Activated CD4-positive, alpha-beta T cell treated with anti-CD3 and anti-CD28 coated beads, Interleukin-2, amount 50 U/mL, for 48 hours (primary cell): ENCODE data around the gene FAR2.
A peak's percentile ranks its signal among the peaks of the same experiment; 100 is the strongest.
"Not testable (repeated sequence)": the region's sequence is repeated elsewhere in the genome, so short reads cannot be mapped to it uniquely, and the experiment has no call there.

Source experiments
- DNase-seq, 2 experiments: peaks; one replicate each; pipeline ENCODE4 v3.0.0-alpha.2; 2020

Gene FAR2

DNA sequence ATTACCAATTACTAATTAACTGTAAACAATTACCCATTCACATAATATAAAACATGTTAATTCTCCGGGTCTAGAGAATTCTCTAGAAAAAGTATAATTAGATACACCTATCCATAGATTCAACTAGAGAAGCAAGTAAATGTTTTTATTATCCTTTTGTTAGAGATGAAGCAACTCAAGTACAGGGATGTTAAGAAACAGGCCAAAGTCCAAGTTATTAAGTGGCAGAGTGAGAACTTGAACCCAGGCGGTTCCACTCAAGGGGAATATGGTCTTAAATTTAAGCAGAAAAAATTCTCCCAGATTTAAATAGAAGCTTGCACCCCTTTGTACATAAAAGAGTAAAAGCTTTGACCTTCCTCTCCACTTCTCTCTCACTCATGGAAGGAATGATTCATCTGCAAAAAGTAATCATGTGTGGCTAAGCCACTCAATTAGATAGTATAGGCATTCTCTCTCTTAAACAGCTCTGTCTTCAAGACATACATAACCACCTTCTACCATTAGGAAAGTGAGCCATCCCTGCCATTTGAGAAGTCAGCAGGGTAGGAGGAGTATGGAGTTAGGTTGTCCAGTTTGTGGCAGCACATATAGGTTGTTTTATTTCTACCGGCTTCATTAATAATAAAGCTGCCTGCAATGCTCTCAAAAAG lies 197.8 kb downstream of the FAR2 start:
- DNase-seq: no peak

DNA sequence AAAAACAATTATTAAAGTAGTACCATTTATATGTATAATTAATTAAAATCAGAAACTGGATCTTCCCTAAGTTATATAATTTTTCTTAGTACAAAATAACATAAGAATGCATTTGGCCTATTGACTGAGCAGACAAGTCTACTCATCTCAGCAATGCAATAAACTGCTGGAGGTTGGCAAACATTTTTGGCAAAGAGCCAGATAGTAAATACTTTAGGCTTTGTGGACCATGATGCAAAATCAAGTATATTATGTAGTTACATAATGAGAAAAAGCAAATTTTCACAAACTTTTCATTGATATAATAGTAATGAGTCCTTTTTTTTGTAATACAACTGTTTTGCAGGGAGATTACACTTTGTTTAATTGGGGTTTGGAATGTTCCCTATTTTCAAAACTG lies 201.0 kb downstream of the FAR2 start:
- no peak for DNase-seq

DNA sequence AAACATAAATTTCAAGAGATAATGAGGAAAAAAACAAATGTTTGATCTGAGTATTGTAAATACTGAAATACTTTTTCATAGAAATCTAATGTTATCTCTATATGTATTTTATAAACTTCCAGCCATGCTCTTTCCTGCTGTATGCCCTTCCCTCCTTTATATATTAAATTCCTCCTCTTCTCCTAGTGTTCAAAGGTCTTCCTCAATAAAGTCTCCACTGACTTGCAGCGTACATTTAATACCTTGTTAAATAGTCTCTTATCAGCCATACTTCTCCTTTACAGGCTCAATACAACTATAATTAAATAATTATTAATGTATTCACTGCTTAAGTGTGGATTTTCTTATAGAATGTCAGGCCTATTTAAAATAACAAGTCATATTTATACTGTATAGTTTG lies 205.9 kb downstream of the FAR2 start:
- DNase-seq: no peak

DNA sequence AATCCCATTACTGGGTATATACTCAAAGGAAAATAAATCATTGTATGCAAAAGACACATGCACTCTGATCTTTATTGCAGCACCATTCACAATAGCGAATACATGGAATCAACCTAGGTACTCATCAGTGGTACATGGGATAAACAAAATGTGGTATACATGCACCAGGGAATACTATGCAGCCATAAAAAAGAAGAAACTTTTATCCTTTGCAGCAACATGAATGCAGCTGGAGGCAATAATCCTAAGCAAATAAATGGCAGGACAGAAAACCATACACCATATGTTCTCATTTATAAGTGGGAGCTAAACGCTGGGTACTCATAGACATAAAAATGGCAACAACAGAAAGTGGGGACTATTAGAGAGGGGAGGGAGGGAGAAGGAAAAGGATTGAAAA lies 216.0 kb downstream of the FAR2 start:
- no peak for DNase-seq

DNA sequence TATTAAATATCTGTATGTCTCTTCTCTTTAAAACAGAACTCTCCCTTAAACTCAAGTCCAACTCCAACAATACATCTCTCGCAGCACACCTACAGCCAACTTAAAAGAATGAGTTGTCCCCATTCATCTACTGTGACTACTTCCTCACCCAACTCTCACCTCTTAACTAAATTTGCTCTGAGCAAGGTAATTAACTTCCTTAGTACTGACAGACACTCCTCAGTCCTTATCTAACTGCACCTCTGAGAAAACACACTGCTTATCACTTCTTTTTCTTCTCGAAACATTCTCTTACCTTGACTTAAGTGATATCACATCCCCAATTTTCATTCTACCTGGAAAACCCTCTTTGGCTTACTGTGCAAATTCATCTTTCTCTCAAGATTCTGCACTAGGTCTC lies 224.9 kb downstream of the FAR2 start:
- DNase-seq: no peak

DNA sequence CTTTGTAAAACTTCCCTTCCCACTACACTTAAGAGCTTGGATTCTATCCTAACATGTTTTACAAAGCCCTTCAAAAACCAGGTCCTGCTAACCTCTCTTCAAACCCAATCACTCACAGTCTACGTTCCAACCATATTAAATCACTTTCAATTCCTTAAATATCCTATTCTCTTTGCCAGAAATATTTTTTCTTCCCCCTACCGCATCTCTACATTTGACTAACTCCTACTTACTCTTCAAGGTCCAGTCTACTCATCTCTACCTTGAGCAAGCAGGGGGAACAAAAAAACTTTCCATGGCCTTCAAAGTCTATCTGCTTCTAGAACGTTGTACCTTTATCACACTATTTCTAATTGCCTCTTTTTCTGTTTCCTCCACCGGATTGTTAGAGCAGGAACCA lies 225.8 kb downstream of the FAR2 start:
- no peak for DNase-seq

DNA sequence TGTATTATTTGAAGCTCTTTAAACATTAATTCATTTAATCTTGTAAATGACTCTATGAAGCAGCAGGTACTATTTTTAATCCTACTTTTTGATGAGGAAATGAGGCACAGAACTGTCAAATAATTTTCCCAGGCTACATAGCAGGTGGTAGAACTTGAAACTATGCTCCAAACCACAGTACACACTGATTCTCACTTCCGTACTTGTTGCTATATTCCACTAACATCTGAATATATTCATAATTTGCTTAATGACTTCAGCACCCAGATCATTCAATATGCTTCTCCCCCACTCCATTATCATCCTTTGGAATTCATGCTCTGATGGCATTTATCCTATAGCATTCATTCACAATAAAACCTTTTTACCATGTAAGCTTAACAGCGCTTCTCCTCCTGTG lies 227.0 kb downstream of the FAR2 start:
- no peak for DNase-seq

DNA sequence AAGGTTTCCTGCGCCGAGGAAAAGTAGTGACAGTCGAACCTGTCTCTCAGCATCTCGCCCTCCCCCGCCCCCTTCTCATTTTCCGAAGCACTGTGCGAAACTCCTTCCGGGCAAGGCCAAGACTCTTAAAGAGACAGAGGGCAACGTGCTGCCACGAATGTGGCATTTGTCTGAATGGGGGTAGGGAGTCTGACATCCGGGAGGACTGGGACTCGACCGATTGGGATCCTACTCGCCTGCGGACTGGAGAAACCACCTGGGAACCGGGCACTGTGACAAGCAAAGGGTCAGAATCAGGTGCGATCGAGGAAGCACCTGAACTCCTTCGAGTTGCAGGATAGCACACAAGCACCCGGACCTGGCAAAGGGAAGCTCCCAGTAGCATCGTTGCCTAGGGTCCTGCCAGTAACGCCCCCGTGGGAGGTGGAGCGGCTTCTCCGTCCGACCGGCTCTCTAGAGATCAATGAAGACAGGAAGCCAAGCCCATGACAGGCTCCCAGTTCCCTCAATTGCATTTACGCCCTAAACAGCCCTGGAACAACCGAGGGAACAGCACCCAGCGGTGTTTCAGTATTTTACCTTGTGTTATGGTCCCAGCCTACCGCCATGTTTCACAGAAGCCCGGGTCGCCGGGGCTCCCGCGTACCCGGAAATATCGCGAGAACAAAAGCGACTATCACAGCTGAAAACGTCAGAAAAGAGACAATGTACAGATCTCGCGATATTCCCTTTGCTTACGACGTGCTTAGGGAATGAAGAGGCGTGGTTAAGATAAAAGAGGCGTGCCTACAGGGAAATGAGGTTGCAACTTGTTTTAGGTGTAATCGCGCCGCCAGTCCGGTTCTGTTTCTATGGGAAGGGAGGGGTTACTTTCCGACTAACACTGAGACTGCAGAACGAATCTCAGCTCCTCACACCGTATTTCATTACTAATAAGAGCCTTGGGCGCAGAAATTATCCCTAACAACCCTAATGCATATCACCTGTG lies 231.8 kb downstream of the FAR2 start, which contains the start of gene ERGIC2:
Gene ERGIC2 (minus strand): TSS at position 637 of the 988 bp plus-strand sequence. CDS start 9,539 bp downstream, outside the sequence.
- DNase-seq: peak; percentile 86 to 87

DNA sequence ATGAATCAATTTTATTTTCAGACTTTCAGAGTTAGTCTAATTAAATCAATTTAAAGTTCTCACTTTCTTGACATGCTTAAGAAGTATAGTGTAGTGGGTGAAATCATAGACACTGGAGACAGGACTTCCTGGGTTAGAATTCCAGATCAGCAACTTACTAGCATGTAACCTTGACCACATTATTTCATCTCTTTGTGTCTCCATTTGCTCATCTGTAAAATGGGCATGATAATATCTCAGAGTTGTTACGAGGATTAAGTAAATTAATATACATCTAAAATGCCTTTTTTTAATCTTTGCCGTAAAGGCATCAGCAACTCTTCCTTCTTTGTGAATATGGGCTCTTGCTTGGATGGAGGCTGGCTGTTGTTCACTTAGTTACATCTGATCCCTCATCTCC lies 233.2 kb downstream of the FAR2 start:
- DNase-seq: no peak

DNA sequence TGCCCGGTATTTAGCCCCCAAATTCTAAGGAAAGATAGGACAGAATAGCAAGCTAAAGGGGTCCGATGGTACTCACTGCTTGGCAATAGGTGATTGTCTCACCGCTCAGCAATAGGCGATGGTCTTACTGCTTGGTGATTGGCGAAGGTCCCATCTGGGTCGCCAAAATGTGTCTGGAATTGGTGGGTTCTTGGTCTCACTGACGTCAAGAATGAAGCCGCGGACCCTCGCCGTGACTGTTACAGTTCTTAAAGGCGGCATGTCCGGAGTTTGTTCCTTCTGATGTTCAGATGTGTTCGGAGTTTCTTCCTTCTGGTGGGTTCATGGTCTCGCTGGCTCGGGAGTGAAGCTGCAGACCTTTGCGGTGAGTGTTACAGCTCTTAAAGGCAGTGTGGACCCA lies 236.1 kb downstream of the FAR2 start:
- not testable (repeated sequence) for DNase-seq
